Left lung (tissue), 10 donors: ENCODE data around the gene ATG13. TPM values are rescaled to one million over a fixed set of nuclear protein-coding genes. Genes with fewer than 3 reads are reported as not detected.
A peak's percentile ranks its signal among the peaks of the same experiment; 100 is the strongest.

ENCODE experiments used
- ATAC-seq: fragments of 200-7000 bp; cut with Tn5 transposase; one replicate; pipeline ENCODE4 v1.9.1; 2020; ENCODE audit warnings: moderate library complexity
- DNase-seq, 4 donors: peaks; one replicate each; pipeline ENCODE4 v3.0.0-alpha.2; 2013 to 2020
- H3K27ac ChIP-seq, 2 donors: fragments of 200-600 bp; sonication (generic) in 1 of 2; one replicate each; pipeline versions ENCODE4 v1.5.0 to v1.8.0; 2020 to 2021
- H3K27me3 ChIP-seq, 2 donors: fragments of 200-600 bp; sonication (generic) in 1 of 2; one replicate each; pipeline versions ENCODE4 v1.5.0 to v1.8.0; 2020 to 2021
- H3K36me3 ChIP-seq, 2 donors: fragments of 200-600 bp; sonication (generic) in 1 of 2; one replicate each; pipeline versions ENCODE4 v1.5.0 to v1.8.0; 2020 to 2021
- H3K4me1 ChIP-seq, 2 donors: fragments of 200-600 bp; one replicate each; pipeline ENCODE4 v1.8.0; 2021
- H3K4me3 ChIP-seq, 2 donors: fragments of 200-600 bp; sonication (generic) in 1 of 2; one replicate each; pipeline versions ENCODE4 v1.5.0 to v1.8.0; 2020 to 2021; ENCODE audit warnings: mild to moderate bottlenecking in 1 of 2
- H3K9me3 ChIP-seq, 2 donors: fragments of 200-600 bp; sonication (generic) in 1 of 2; one replicate each; pipeline versions ENCODE4 v1.5.0 to v1.8.0; 2020 to 2021
- CTCF ChIP-seq, 2 donors: fragments of 200-600 bp; sonication (generic) in 1 of 2; IDR thresholded peaks; one replicate each; pipeline versions ENCODE4 v1.5.0 to v1.8.0; 2021; ENCODE audit warnings: antibody characterized with exemption in 2 of 2
- intact Hi-C, 2 donors: fragments of 100-400 bp; cut with DNase I; formaldehyde crosslinking; loops; one replicate each; pipeline versions ENCODE4 v1.11.2 to v1.14.2; 2022
- polyA plus RNA-seq, 6 donors: library from polyadenylated mRNA; unstranded; fragments of 120-200 nt; gene quantifications; one replicate each; pipeline ENCODE4 v1.2.1, GENCODE V29; 2013; ENCODE audit not compliant: insufficient read length in 6 of 6
- total RNA-seq, 2 donors: library from RNA; stranded (reverse); fragmentation: NEBNext Ultra II Directional; extraction: Animal tissue kit (Norgen Biotek cat#: 25700); gene quantifications; one replicate each; pipeline ENCODE4 v1.2.1, GENCODE V29; 2021
- donor health status: DM: no; HTN: yes; CAD: no.
- donor health status: DM: no; HTN: no; CAD: no.

The ATG13 gene
- total and polyA plus RNA-seq, 8 donors = 47.1 to 58.2 (median 52.3) TPM

- peak; percentile 14 for ATAC-seq
- intact Hi-C loops = no loop called here
- H3K27ac ChIP-seq = peak overlapping the region; percentile 87 to 96
Measured at GRCh38 chr11:46616551-46617133, 711 bp upstream of the ATG13 start.

GRCh38 chr11:46617972-46618314 lies 590 bp downstream of the ATG13 start:
- Histone ChIP-seq H3K27me3 (no peaks in the 10 kb centered on the region), H3K27ac (peak overlapping the region; percentile 87 to 96), H3K4me1 (peaks cover 10 to 54% of the 10 kb centered on the region in 2 donors), H3K4me3 (peak overlapping the region; percentile 93 to 98), H3K9me3 (no peaks in the 10 kb centered on the region), H3K36me3 (peaks cover 0 to 26% of the 10 kb centered on the region in 2 donors)
- DNase-seq = no peak
- intact Hi-C loops = no loop called here
- peak in 1 of 2 donors; percentile 2 for TF ChIP-seq CTCF (IDR thresholded peaks at IDR 0.05)
- no peak for ATAC-seq

More at GRCh38 chr11:46616551-46617133, 711 bp upstream of the ATG13 start:
- no peaks in the 10 kb centered on the region for H3K27me3 ChIP-seq
- H3K4me3 ChIP-seq = peak overlapping the region; percentile 93 to 98
- H3K4me1 ChIP-seq = peaks cover 10 to 54% of the 10 kb centered on the region in 2 donors
- no peaks in the 10 kb centered on the region for H3K9me3 ChIP-seq
- DNase-seq = peak in 1 of 4 donors; percentile 38
- no peak for TF ChIP-seq CTCF (IDR thresholded peaks at IDR 0.05)
- peaks cover 0 to 17% of the 10 kb centered on the region in 2 donors for H3K36me3 ChIP-seq

GRCh38 chr11:46618837-46619236 lies 1.5 kb downstream of the ATG13 start:
- peaks cover 10 to 54% of the 10 kb centered on the region in 2 donors for H3K4me1 ChIP-seq
- H3K36me3 ChIP-seq = peaks cover 0 to 32% of the 10 kb centered on the region in 2 donors
- ATAC-seq (no peak), DNase-seq (no peak)
- TF ChIP-seq CTCF (IDR thresholded peaks at IDR 0.05) = no peak
- H3K27me3 ChIP-seq = no peaks in the 10 kb centered on the region
- H3K27ac ChIP-seq = no peak overlapping the region
- no peaks in the 10 kb centered on the region for H3K9me3 ChIP-seq
- intact Hi-C loops = no loop called here
- peak overlapping the region in 1 of 2 donors; percentile 93 for H3K4me3 ChIP-seq

GRCh38 chr11:46625406-46625805 lies 8.1 kb downstream of the ATG13 start:
- DNase-seq (no peak), ATAC-seq (no peak)
- peaks cover 0 to 8% of the 10 kb centered on the region in 2 donors for H3K4me1 ChIP-seq
- H3K27me3 ChIP-seq = no peaks in the 10 kb centered on the region
- intact Hi-C loops = no loop called here
- H3K9me3 ChIP-seq = no peaks in the 10 kb centered on the region
- no peak overlapping the region for H3K4me3 ChIP-seq
- no peak for TF ChIP-seq CTCF (IDR thresholded peaks at IDR 0.05)
- peaks cover 0 to 83% of the 10 kb centered on the region in 2 donors for H3K36me3 ChIP-seq
- no peak overlapping the region for H3K27ac ChIP-seq

GRCh38 chr11:46628961-46629360 lies 11.6 kb downstream of the ATG13 start:
- no peak overlapping the region for H3K4me3 ChIP-seq
- ATAC-seq = no peak
- no peak for TF ChIP-seq CTCF (IDR thresholded peaks at IDR 0.05)
- H3K27me3 ChIP-seq = no peaks in the 10 kb centered on the region
- peaks cover 0 to 74% of the 10 kb centered on the region in 2 donors for H3K36me3 ChIP-seq
- no peaks in the 10 kb centered on the region for H3K9me3 ChIP-seq
- intact Hi-C loops = no loop called here
- H3K27ac ChIP-seq = no peak overlapping the region
- H3K4me1 ChIP-seq = no peaks in the 10 kb centered on the region
- DNase-seq = no peak
